Measurements from ENCODE around the gene PRR9. TPM values are rescaled to one million over a fixed set of nuclear protein-coding genes. Genes with fewer than 3 reads are reported as not detected.

Gene PRR9
- total and polyA plus RNA-seq, 2 experiments from 2014 or later, result not detected

DNA sequence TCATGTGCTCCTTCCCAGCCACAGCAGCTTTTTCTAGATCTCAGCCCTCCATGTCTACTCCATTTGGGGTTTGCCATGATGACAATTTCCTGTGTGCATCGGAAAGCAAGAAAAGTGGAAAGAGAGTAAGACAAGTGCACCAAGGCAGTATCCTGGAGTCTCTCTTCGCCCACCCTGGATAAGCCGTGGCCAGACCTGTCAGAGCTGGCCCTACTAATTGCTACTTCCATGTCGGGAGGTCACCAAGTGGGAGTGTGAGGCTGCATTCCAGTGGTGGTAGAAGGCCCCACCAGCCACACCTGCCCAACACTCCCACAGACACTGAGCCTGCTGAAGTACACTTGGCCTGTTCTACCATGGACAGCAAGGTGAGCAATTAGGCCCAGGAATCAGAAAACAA lies 28.1 kb downstream of the PRR9 start (continued):
- TF ChIP-seq ZNF331 (CRISPR knock-in tag; IDR thresholded peaks at IDR 0.05; ENCODE audit: low read depth), result no peak
- TF ChIP-seq, protein P1, sequence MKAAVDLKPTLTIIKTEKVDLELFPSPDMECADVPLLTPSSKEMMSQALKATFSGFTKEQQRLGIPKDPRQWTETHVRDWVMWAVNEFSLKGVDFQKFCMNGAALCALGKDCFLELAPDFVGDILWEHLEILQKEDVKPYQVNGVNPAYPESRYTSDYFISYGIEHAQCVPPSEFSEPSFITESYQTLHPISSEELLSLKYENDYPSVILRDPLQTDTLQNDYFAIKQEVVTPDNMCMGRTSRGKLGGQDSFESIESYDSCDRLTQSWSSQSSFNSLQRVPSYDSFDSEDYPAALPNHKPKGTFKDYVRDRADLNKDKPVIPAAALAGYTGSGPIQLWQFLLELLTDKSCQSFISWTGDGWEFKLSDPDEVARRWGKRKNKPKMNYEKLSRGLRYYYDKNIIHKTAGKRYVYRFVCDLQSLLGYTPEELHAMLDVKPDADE (IDR thresholded peaks at IDR 0.05), result no peak
- TF ChIP-seq POLR2AphosphoS5 (IDR thresholded peaks at IDR 0.05; ENCODE audit: low read depth), result no peak
- TF ChIP-seq CREB1 (CRISPR knock-in tag; IDR thresholded peaks at IDR 0.05; ENCODE audit: low read depth), result no peak
- no peak for TF ChIP-seq ZNF114 (CRISPR knock-in tag; IDR thresholded peaks at IDR 0.05)

DNA sequence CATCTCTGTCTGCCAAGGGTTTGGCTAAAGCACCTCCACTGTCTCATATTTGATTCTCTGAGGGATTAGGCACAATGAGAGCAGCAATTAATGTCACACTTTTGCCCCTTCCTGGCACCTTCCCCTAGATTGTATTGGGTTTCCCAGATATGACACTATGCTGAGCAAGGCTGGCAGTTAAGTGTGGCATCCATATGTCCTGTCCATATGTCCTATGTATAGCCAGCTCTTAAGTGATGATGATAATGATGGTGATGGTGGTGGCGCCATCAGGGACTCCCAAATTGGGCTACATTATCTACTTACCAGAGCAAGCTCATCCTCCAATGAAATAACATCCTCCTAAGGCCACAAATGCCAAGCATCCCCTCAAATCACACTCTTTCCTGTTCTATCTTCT lies 28.6 kb downstream of the PRR9 start:
- no peak overlapping the region for H3K4me3 Mint-ChIP-seq
- no peaks in the 10 kb centered on the region for H4K20me1 ChIP-seq (replicated peaks; ENCODE audit: insufficient read depth)
- no peaks in the 10 kb centered on the region for H3F3A ChIP-seq (replicated peaks; ENCODE audit: low read depth)
- H3K27me3 ChIP-seq (ENCODE audit: insufficient read depth), result no peaks in the 10 kb centered on the region
- 0 out of 3 replicates have a peak, but pooled peaks cover 2% of the 10 kb centered on the region for H3K9me3 Mint-ChIP-seq
- no peaks in the 10 kb centered on the region for H3K4me1 ChIP-seq (ENCODE audit: insufficient read depth)
- no peak overlapping the region for H3K4me2 ChIP-seq
- H3K4me3 ChIP-seq, result no peak overlapping the region
- peaks cover 3% of the 10 kb centered on the region; the same call in 1 of the 2 replicates for H3K9me2 ChIP-seq (ENCODE audit: insufficient read depth)
- H3K79me2 ChIP-seq (replicated peaks; ENCODE audit: insufficient read depth), result no peaks in the 10 kb centered on the region
- ATAC-seq (no peak), DNase-seq (ENCODE audit: low spot score) (no peak)
- no peaks in the 10 kb centered on the region for H3K27me3 Mint-ChIP-seq (ENCODE audit: insufficient read depth, low read depth, poor library complexity)
- no peak overlapping the region for H3K27ac Mint-ChIP-seq
- no peaks in the 10 kb centered on the region for H3K36me3 Mint-ChIP-seq (ENCODE audit: low read depth)
- H3K36me3 ChIP-seq (ENCODE audit: insufficient read depth), result no peaks in the 10 kb centered on the region
- no peak overlapping the region for H2AFZ ChIP-seq
- no peak overlapping the region for H3K27ac ChIP-seq (ENCODE audit: low read depth)
- H3K4me1 Mint-ChIP-seq, result no peaks in the 10 kb centered on the region
- TF ChIP-seq, protein P2, sequence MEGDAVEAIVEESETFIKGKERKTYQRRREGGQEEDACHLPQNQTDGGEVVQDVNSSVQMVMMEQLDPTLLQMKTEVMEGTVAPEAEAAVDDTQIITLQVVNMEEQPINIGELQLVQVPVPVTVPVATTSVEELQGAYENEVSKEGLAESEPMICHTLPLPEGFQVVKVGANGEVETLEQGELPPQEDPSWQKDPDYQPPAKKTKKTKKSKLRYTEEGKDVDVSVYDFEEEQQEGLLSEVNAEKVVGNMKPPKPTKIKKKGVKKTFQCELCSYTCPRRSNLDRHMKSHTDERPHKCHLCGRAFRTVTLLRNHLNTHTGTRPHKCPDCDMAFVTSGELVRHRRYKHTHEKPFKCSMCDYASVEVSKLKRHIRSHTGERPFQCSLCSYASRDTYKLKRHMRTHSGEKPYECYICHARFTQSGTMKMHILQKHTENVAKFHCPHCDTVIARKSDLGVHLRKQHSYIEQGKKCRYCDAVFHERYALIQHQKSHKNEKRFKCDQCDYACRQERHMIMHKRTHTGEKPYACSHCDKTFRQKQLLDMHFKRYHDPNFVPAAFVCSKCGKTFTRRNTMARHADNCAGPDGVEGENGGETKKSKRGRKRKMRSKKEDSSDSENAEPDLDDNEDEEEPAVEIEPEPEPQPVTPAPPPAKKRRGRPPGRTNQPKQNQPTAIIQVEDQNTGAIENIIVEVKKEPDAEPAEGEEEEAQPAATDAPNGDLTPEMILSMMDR (conservative IDR thresholded peaks at IDR 0.05; ENCODE audit: low read depth in 2 of 2), result no peak
- no peak for TF ChIP-seq EZH2phosphoT487 (IDR thresholded peaks at IDR 0.05; ENCODE audit: unreplicated experiment)
- no peak for TF ChIP-seq EZH2 (IDR thresholded peaks at IDR 0.05; ENCODE audit: low read depth, unreplicated experiment)
- no peak for TF ChIP-seq STAT1 (IDR thresholded peaks at IDR 0.05; ENCODE audit: unreplicated experiment)
- no peak for TF ChIP-seq NANOG (IDR thresholded peaks at IDR 0.05; ENCODE audit: borderline replicate concordance)
- TF ChIP-seq POLR2AphosphoS5 (IDR thresholded peaks at IDR 0.05; ENCODE audit: low read depth), result no peak
- no peak for TF ChIP-seq ZNF462 (CRISPR knock-in tag; IDR thresholded peaks at IDR 0.05)
- TF ChIP-seq, protein P3, sequence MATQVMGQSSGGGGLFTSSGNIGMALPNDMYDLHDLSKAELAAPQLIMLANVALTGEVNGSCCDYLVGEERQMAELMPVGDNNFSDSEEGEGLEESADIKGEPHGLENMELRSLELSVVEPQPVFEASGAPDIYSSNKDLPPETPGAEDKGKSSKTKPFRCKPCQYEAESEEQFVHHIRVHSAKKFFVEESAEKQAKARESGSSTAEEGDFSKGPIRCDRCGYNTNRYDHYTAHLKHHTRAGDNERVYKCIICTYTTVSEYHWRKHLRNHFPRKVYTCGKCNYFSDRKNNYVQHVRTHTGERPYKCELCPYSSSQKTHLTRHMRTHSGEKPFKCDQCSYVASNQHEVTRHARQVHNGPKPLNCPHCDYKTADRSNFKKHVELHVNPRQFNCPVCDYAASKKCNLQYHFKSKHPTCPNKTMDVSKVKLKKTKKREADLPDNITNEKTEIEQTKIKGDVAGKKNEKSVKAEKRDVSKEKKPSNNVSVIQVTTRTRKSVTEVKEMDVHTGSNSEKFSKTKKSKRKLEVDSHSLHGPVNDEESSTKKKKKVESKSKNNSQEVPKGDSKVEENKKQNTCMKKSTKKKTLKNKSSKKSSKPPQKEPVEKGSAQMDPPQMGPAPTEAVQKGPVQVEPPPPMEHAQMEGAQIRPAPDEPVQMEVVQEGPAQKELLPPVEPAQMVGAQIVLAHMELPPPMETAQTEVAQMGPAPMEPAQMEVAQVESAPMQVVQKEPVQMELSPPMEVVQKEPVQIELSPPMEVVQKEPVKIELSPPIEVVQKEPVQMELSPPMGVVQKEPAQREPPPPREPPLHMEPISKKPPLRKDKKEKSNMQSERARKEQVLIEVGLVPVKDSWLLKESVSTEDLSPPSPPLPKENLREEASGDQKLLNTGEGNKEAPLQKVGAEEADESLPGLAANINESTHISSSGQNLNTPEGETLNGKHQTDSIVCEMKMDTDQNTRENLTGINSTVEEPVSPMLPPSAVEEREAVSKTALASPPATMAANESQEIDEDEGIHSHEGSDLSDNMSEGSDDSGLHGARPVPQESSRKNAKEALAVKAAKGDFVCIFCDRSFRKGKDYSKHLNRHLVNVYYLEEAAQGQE (IDR thresholded peaks at IDR 0.05; ENCODE audit: unreplicated experiment), result no peak
- no peak for TF ChIP-seq ZNF114 (CRISPR knock-in tag; IDR thresholded peaks at IDR 0.05)
